ENCODE measurements around the gene PRUNE2. TPM values are rescaled to one million over a fixed set of nuclear protein-coding genes. Genes with fewer than 3 reads are reported as not detected.

PRUNE2 gene
- total RNA-seq, 1 experiment from 2014 or later = 0.59 TPM

DNA sequence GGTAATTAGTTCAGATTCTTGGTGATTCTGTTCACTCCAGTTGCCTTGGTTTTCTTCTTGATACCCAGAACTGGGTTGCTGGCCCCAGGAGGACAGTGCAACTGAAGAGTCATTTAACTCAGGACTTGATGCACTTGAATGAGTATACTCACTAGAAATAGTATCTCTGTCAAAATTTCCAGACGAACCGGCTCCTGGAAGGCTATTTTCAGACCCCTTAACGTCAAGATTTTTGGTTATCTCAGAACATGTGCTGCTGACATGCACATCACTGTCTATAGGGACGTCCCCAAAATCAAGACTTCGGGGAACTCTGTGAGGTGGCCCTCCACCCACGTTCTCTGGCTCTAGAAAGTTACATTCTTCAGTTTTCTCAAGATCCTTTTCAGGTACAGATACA is 198.4 kb downstream of the PRUNE2 start:
- BruUV-seq (replicated peaks) = no TSS peak
- intact Hi-C loops (cut with micrococcal nuclease) = no loop called here
- no peak for DNase-seq (ENCODE audit: low read depth, low spot score)
- peaks cover 51% of the 10 kb centered on the region for H3K27me3 ChIP-seq (ENCODE audit: insufficient read depth, low read length)
- ATAC-seq = no peak
- ChIA-PET POLR2A (no interaction called here), RAD21 (ENCODE audit: low non-redundant PET in 1 of 2, low total read pairs in 2 of 2, uncharacterized antibody in 2 of 2, unreplicated experiment in 2 of 2) (no interaction called here), CTCF (interaction anchor here (1.1 to 1.2 kb wide), 2 partner anchors 21 to 41 kb away, joined by 4 read pairs; no protein-coding TSS in a partner anchor)
- H3K79me2 ChIP-seq (ENCODE audit: insufficient read depth, low read length) = no peaks in the 10 kb centered on the region
- H3K27ac ChIP-seq (ENCODE audit: low read depth, low read length) = no peak overlapping the region
- TF ChIP-seq, protein P1, sequence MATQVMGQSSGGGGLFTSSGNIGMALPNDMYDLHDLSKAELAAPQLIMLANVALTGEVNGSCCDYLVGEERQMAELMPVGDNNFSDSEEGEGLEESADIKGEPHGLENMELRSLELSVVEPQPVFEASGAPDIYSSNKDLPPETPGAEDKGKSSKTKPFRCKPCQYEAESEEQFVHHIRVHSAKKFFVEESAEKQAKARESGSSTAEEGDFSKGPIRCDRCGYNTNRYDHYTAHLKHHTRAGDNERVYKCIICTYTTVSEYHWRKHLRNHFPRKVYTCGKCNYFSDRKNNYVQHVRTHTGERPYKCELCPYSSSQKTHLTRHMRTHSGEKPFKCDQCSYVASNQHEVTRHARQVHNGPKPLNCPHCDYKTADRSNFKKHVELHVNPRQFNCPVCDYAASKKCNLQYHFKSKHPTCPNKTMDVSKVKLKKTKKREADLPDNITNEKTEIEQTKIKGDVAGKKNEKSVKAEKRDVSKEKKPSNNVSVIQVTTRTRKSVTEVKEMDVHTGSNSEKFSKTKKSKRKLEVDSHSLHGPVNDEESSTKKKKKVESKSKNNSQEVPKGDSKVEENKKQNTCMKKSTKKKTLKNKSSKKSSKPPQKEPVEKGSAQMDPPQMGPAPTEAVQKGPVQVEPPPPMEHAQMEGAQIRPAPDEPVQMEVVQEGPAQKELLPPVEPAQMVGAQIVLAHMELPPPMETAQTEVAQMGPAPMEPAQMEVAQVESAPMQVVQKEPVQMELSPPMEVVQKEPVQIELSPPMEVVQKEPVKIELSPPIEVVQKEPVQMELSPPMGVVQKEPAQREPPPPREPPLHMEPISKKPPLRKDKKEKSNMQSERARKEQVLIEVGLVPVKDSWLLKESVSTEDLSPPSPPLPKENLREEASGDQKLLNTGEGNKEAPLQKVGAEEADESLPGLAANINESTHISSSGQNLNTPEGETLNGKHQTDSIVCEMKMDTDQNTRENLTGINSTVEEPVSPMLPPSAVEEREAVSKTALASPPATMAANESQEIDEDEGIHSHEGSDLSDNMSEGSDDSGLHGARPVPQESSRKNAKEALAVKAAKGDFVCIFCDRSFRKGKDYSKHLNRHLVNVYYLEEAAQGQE (IDR thresholded peaks at IDR 0.05; ENCODE audit: low read depth) = no peak
- no peak for TF ChIP-seq CEBPB (IDR thresholded peaks at IDR 0.05; ENCODE audit: low read depth)
- TF ChIP-seq POLR2AphosphoS5 (IDR thresholded peaks at IDR 0.05; ENCODE audit: low read depth, low read length) = no peak
- TF ChIP-seq FOSL1 (IDR thresholded peaks at IDR 0.05; ENCODE audit: low read depth) = no peak
- no peak for TF ChIP-seq CBX3 (IDR thresholded peaks at IDR 0.05; ENCODE audit: low read depth)
- H3K9me2 ChIP-seq (ENCODE audit: insufficient read depth) = no peaks in the 10 kb centered on the region
- H3K4me2 ChIP-seq (ENCODE audit: low read length) = no peak overlapping the region
- no peak overlapping the region for H2AFZ ChIP-seq (ENCODE audit: low read depth, low read length, poor library complexity, severe bottlenecking)
- H4K20me1 ChIP-seq (ENCODE audit: insufficient read depth) = no peaks in the 10 kb centered on the region
- no peaks in the 10 kb centered on the region for H3K9me3 ChIP-seq (ENCODE audit: control insufficient read depth in 1 of 2, insufficient read depth in 1 of 2, low read depth in 1 of 2, low read length in 2 of 2)
- no peak overlapping the region for H3K9ac ChIP-seq (ENCODE audit: low read length)
- no peaks in the 10 kb centered on the region for H3K36me3 ChIP-seq (ENCODE audit: control insufficient read depth in 1 of 2, insufficient read depth in 2 of 2, low read length in 2 of 2)
- H3K4me3 ChIP-seq (replicated peaks in 1 of 2; ENCODE audit: low read depth in 1 of 2, low read length in 2 of 2) = no peak overlapping the region
- H3K4me1 ChIP-seq (ENCODE audit: control insufficient read depth in 1 of 2, insufficient read depth in 2 of 2, low read length in 2 of 2) = no peaks in the 10 kb centered on the region

GRCh38 chr9:76704593-76705204 is 201.2 kb downstream of the PRUNE2 start:
- ATAC-seq = peak; percentile 86

More at GRCh38 chr9:76704593-76705204, 201.2 kb downstream of the PRUNE2 start:
- TF ChIP-seq, protein P2, sequence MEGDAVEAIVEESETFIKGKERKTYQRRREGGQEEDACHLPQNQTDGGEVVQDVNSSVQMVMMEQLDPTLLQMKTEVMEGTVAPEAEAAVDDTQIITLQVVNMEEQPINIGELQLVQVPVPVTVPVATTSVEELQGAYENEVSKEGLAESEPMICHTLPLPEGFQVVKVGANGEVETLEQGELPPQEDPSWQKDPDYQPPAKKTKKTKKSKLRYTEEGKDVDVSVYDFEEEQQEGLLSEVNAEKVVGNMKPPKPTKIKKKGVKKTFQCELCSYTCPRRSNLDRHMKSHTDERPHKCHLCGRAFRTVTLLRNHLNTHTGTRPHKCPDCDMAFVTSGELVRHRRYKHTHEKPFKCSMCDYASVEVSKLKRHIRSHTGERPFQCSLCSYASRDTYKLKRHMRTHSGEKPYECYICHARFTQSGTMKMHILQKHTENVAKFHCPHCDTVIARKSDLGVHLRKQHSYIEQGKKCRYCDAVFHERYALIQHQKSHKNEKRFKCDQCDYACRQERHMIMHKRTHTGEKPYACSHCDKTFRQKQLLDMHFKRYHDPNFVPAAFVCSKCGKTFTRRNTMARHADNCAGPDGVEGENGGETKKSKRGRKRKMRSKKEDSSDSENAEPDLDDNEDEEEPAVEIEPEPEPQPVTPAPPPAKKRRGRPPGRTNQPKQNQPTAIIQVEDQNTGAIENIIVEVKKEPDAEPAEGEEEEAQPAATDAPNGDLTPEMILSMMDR (IDR thresholded peaks at IDR 0.05 in 2 of 3, conservative IDR thresholded peaks at IDR 0.05 in 1 of 3; ENCODE audit: borderline replicate concordance in 1 of 3, insufficient read depth in 1 of 3, low read depth in 2 of 3, low read length in 2 of 3) = peak; percentile 46 to 84 (median 68)
- TF ChIP-seq POLR2A (IDR thresholded peaks at IDR 0.05; ENCODE audit: borderline replicate concordance, extremely low read depth, insufficient read depth, insufficient read length) = no peak
- peak; percentile 90 for TF ChIP-seq RAD21 (IDR thresholded peaks at IDR 0.05; ENCODE audit: low read depth)
- Histone ChIP-seq H3K9me3 (ENCODE audit: control insufficient read depth in 1 of 2, insufficient read depth in 1 of 2, low read depth in 1 of 2, low read length in 2 of 2) (no peaks in the 10 kb centered on the region), H2AFZ (ENCODE audit: low read depth, low read length, poor library complexity, severe bottlenecking) (no peak overlapping the region), H3K79me2 (ENCODE audit: insufficient read depth, low read length) (no peaks in the 10 kb centered on the region), H3K9me2 (ENCODE audit: insufficient read depth) (no peaks in the 10 kb centered on the region), H3K36me3 (ENCODE audit: control insufficient read depth in 1 of 2, insufficient read depth in 2 of 2, low read length in 2 of 2) (no peaks in the 10 kb centered on the region), H3K4me1 (ENCODE audit: control insufficient read depth in 1 of 2, insufficient read depth in 2 of 2, low read length in 2 of 2) (no peaks in the 10 kb centered on the region), H3K27me3 (ENCODE audit: insufficient read depth, low read length) (peaks cover 60% of the 10 kb centered on the region), H4K20me1 (ENCODE audit: insufficient read depth) (no peaks in the 10 kb centered on the region), H3K4me3 (replicated peaks in 1 of 2; ENCODE audit: low read depth in 1 of 2, low read length in 2 of 2) (no peak overlapping the region), H3K4me2 (ENCODE audit: low read length) (no peak overlapping the region), H3K27ac (ENCODE audit: low read depth, low read length) (no peak overlapping the region), H3K9ac (ENCODE audit: low read length) (no peak overlapping the region)
- DNase-seq (ENCODE audit: low read depth, low spot score) = peak; percentile 80
- no TSS peak for BruUV-seq (replicated peaks)
- intact Hi-C loops (cut with micrococcal nuclease) = loop anchor here (1.0 to 2.0 kb wide), 4 partner anchors 38 to 302 kb away; no protein-coding TSS in a partner anchor
- ChIA-PET POLR2A (no interaction called here), RAD21 (ENCODE audit: low non-redundant PET in 1 of 2, low total read pairs in 2 of 2, uncharacterized antibody in 2 of 2, unreplicated experiment in 2 of 2) (interaction anchor here in 1 of 2 experiments (1.0 kb wide), 1 partner anchor 39 kb away, joined by 3 read pairs; no protein-coding TSS in a partner anchor), CTCF (interaction anchor here (0.6 to 3.0 kb wide), 10 partner anchors 11 to 258 kb away, joined by 3 to 19 read pairs (median 4); no protein-coding TSS in a partner anchor)

Data from HCT116 (cell line).